HepG2 (cell line): ENCODE results near the gene UBFD1. TPM values are rescaled to one million over a fixed set of nuclear protein-coding genes. Genes with fewer than 3 reads are reported as not detected.

Experiments used
- ATAC-seq: fragments of 200-7000 bp; cut with Tn5 transposase; 3 replicates; pipeline ENCODE4 v1.9.1; 2020; ENCODE audit warnings: mild to moderate bottlenecking, moderate library complexity
- BruUV-seq: library from RNA; stranded (reverse); fragments of 400-500 nt; replicated peaks from 2 replicates; lab custom pipeline; 2021; lab: Mats Ljungman, UMichigan
- CTCF ChIA-PET: fragments of 300-600 bp; formaldehyde crosslinking; extraction: SDS; loops from one replicate; lab custom pipeline; 2021; ENCODE audit warnings: low total read pairs, inconsistent platforms, low intra/inter-chr PET ratio; lab: Yijun Ruan, JAX
- POLR2A ChIA-PET: fragments of 350-600 bp; sonication (Branson Sonifier 250); formaldehyde crosslinking; loops from one replicate; lab custom pipeline; 2020; ENCODE audit warnings: antibody characterized with exemption, inconsistent platforms; lab: Yijun Ruan, JAX
- DNase-seq: peaks from one replicate; pipeline ENCODE4 v3.0.0-alpha.2; 2015; ENCODE audit warnings: low spot score
- FAIRE-seq: peaks from 3 replicates; lab custom pipeline; 2011; peaks lifted over from hg19 to GRCh38; lab: Jason Lieb, UNC
- H2AFZ ChIP-seq: one replicate; pipeline ENCODE4 v1.6.1; 2011; ENCODE audit warnings: low read length, inconsistent platforms
- H3K27ac ChIP-seq: fragments of 300-600 bp; 3 replicates; pipeline ENCODE4 v1.8.0; 2011; ENCODE audit warnings: mixed run types, mild to moderate bottlenecking, mixed read lengths, low read length, inconsistent platforms; ENCODE audit not compliant: insufficient read depth; ENCODE audit errors: extremely low read length
- H3K27me3 ChIP-seq, 2 experiments: fragments of 200-600 bp in 1 of 2; 2 replicates in 1 of 2; 3 replicates in 1 of 2; pipeline versions ENCODE4 v1.6.0 to v1.8.0; 2011; ENCODE audit warnings: low read length in 2 of 2, mild to moderate bottlenecking in 2 of 2, moderate library complexity in 2 of 2, inconsistent platforms in 1 of 2; ENCODE audit not compliant: insufficient read depth in 2 of 2, control insufficient read depth in 1 of 2
- H3K36me3 ChIP-seq, 2 experiments: fragments of 200-600 bp in 1 of 2; replicated peaks in 1 of 2; 2 replicates in 1 of 2; 3 replicates in 1 of 2; pipeline versions ENCODE4 v1.5.1 to v1.8.0; 2011; ENCODE audit warnings: low read length in 2 of 2, inconsistent platforms in 1 of 2; ENCODE audit not compliant: insufficient read depth in 2 of 2, control insufficient read depth in 1 of 2
- H3K4me1 ChIP-seq: 2 replicates; pipeline ENCODE4 v1.5.1; 2012; ENCODE audit warnings: low read length, inconsistent platforms; ENCODE audit not compliant: insufficient read depth
- H3K4me2 ChIP-seq: 2 replicates; pipeline ENCODE4 v1.6.0; 2011; ENCODE audit warnings: low read depth, low read length, inconsistent platforms
- H3K4me3 ChIP-seq, 3 experiments: fragments of 200-600 bp in 1 of 3; sonication (generic), shearing (Covaris generic) in 1 of 3; replicated peaks in 1 of 3; 2 replicates each; pipeline ENCODE4 v1.5.1; 2011 to 2016; ENCODE audit warnings: low read length in 3 of 3, inconsistent platforms in 2 of 3, low read depth in 2 of 3, mild to moderate bottlenecking in 2 of 3, control low read depth in 1 of 3, mixed read lengths in 1 of 3; ENCODE audit not compliant: insufficient read depth in 1 of 3
- H3K79me2 ChIP-seq: one replicate; pipeline ENCODE4 v1.6.1; 2011; ENCODE audit warnings: low read length, inconsistent platforms; ENCODE audit not compliant: insufficient read depth
- H3K9ac ChIP-seq: 2 replicates; pipeline ENCODE4 v1.6.0; 2011; ENCODE audit warnings: mild to moderate bottlenecking, low read depth, low read length, inconsistent platforms; ENCODE audit not compliant: insufficient read depth
- H3K9me3 ChIP-seq: 2 replicates; pipeline ENCODE4 v1.5.1; 2012; ENCODE audit warnings: mild to moderate bottlenecking, low read length
- H4K20me1 ChIP-seq: 2 replicates; pipeline ENCODE4 v1.6.0; 2011; ENCODE audit warnings: inconsistent platforms, mild to moderate bottlenecking, low read length, moderate library complexity; ENCODE audit not compliant: insufficient read depth
- ARID3A ChIP-seq: IDR thresholded peaks from 2 replicates; pipeline ENCODE4 v1.6.1; 2012; ENCODE audit warnings: low read depth, low read length, improper control_type of control experiment
- ATF4 ChIP-seq, 2 experiments: fragments of 450-650 bp in 1 of 2; sonication (generic) in 1 of 2; formaldehyde crosslinking; IDR thresholded peaks; 2 replicates each; pipeline versions ENCODE4 v1.5.0 to v1.8.0; 2020 to 2022; ENCODE audit warnings: mild to moderate bottlenecking in 1 of 2, missing genetic modification reagents in 1 of 2
- CEBPB ChIP-seq: IDR thresholded peaks from 2 replicates; pipeline ENCODE4 v1.6.1; 2011; ENCODE audit warnings: low read depth, low read length, improper control_type of control experiment, borderline replicate concordance
- CREB1 ChIP-seq, 2 experiments: fragments of 450-650 bp in 1 of 2; IDR thresholded peaks; 2 replicates each; pipeline ENCODE4 v1.6.1; 2016 to 2017; ENCODE audit warnings: control low read depth in 1 of 2, mild to moderate bottlenecking in 1 of 2, missing compliant biosample characterization in 1 of 2, missing genetic modification characterization in 1 of 2
- DNMT1 ChIP-seq: sonication (generic); formaldehyde crosslinking; IDR thresholded peaks from 2 replicates; pipeline ENCODE4 v1.5.1; 2020; ENCODE audit warnings: mild to moderate bottlenecking, missing genetic modification reagents
- EHMT2 ChIP-seq: fragments of 200-600 bp; sonication (generic); IDR thresholded peaks from 2 replicates; pipeline ENCODE4 v1.7.0; 2017; ENCODE audit warnings: antibody characterized with exemption, low read depth, low read length, borderline replicate concordance
- EZH2 ChIP-seq: conservative IDR thresholded peaks from 2 replicates; pipeline ENCODE4 v1.6.1; 2012; ENCODE audit warnings: mild to moderate bottlenecking, low read depth, low read length, moderate library complexity
- FOSL2 ChIP-seq: sonication (generic); formaldehyde crosslinking; IDR thresholded peaks from 2 replicates; pipeline ENCODE4 v1.4.0; 2020; ENCODE audit warnings: missing genetic modification reagents
- GABPB1 ChIP-seq: IDR thresholded peaks from 2 replicates; pipeline ENCODE4 v1.6.1; 2016; ENCODE audit warnings: mild to moderate bottlenecking, missing genetic modification reagents, moderate library complexity, missing compliant biosample characterization
- HNF4A ChIP-seq: sonication (generic); formaldehyde crosslinking; IDR thresholded peaks from 2 replicates; pipeline ENCODE4 v1.4.0; 2020; ENCODE audit warnings: missing genetic modification reagents
- KDM1A ChIP-seq: IDR thresholded peaks from 2 replicates; pipeline ENCODE4 v1.6.1; 2016; ENCODE audit warnings: missing compliant biosample characterization
- KLF16 ChIP-seq, 2 experiments: sonication (generic) in 1 of 2; formaldehyde crosslinking in 1 of 2; IDR thresholded peaks; 2 replicates each; pipeline versions ENCODE4 v1.6.1 to v1.8.0; 2016 to 2023; ENCODE audit warnings: missing genetic modification reagents in 2 of 2, missing compliant biosample characterization in 1 of 2
- MED8 ChIP-seq: sonication (generic); formaldehyde crosslinking; IDR thresholded peaks from 2 replicates; pipeline ENCODE4 v1.8.1; 2023; ENCODE audit warnings: mild to moderate bottlenecking, missing genetic modification reagents; ENCODE audit not compliant: insufficient replicate concordance
- NR2F6 ChIP-seq, 2 experiments: IDR thresholded peaks; 2 replicates each; pipeline ENCODE4 v1.6.1; 2016; ENCODE audit warnings: antibody characterized with exemption in 1 of 2, mild to moderate bottlenecking in 1 of 2
- PAXIP1 ChIP-seq: sonication (generic); formaldehyde crosslinking; conservative IDR thresholded peaks from 2 replicates; pipeline ENCODE4 v1.4.0; 2020; ENCODE audit warnings: mild to moderate bottlenecking, missing genetic modification reagents, moderate library complexity
- ZNF138 ChIP-seq: sonication (generic); formaldehyde crosslinking; IDR thresholded peaks from 2 replicates; pipeline ENCODE4 v1.5.0; 2020; ENCODE audit warnings: mild to moderate bottlenecking, low read depth, missing genetic modification reagents
- ZNF629 ChIP-seq: sonication (generic); formaldehyde crosslinking; conservative IDR thresholded peaks from 2 replicates; pipeline ENCODE4 v1.5.0; 2020; ENCODE audit warnings: missing genetic modification reagents
- WGBS: methylation state at CpG from one replicate; pipeline ENCODE4 v1.1.6; 2017; ENCODE audit warnings: low lambda C conversion rate; 5-methylcytosine and 5-hydroxymethylcytosine counted together
- in situ Hi-C: cut with HindIII; loops from 2 replicates; pipeline ENCODE4 v1.10.0; 2017; ENCODE audit warnings: low pct_unique_long_range_greater_than_20kb; ENCODE audit not compliant: extremely low pct_ligation_motif_present
- intact Hi-C: fragments of 100-400 bp; cut with micrococcal nuclease; formaldehyde crosslinking; loops from one replicate; pipeline ENCODE4 v1.10.0; 2022; ENCODE audit not compliant: unreplicated experiment
- polyA plus RNA-seq, 8 experiments: library from polyadenylated mRNA; depleted of rRNA in 3 of 8; stranded (reverse) in 7 of 8; unstranded in 1 of 8; fragments of >200 nt; fragmentation: Illumina TruSeq in 4 of 8; extraction: Trizol in 4 of 8; gene quantifications; 2 replicates each; pipeline versions ENCODE4 v1.2.1 to v1.2.3, GENCODE V29; 2011 to 2016; ENCODE audit warnings: low read depth in 4 of 8, missing spikeins in 1 of 8, mixed read lengths in 1 of 8; ENCODE audit not compliant: insufficient read depth in 1 of 8
- total RNA-seq, 5 experiments: library from RNA; depleted of rRNA; stranded (reverse); fragments of >200 nt; fragmentation: Illumina TruSeq; extraction: Trizol; gene quantifications; 2 replicates each; pipeline ENCODE4 v1.2.3, GENCODE V29; 2016; ENCODE audit warnings: low read depth in 1 of 5

UBFD1 gene
- total and polyA plus RNA-seq, 2 of the 13 experiments (the other 11 are each of a cell fraction or from before 2014, with no cell fraction given) = 100 to 111 TPM

- TF ChIP-seq PAXIP1 (CRISPR knock-in tag) (no peak), MED8 (CRISPR knock-in tag) (no peak), DNMT1 (CRISPR knock-in tag) (no peak), NR2F6 (IDR thresholded peaks at IDR 0.05) (no peak), NR2F6 (CRISPR knock-in tag; IDR thresholded peaks at IDR 0.05) (no peak), EHMT2 (no peak), ZNF138 (CRISPR knock-in tag) (no peak), EZH2 (no peak)
Measured at GRCh38 chr16:23535901-23536300, 21.6 kb upstream of the UBFD1 start (continued).

- Histone ChIP-seq H3K27me3 (no peaks in the 10 kb centered on the region), H3K79me2 (peaks cover 4% of the 10 kb centered on the region), H3K9ac (no peak overlapping the region), H2AFZ (no peak overlapping the region), H3K4me3 (no peak overlapping the region), H3K9me3 (no peaks in the 10 kb centered on the region), H3K4me1 (peaks cover 47% of the 10 kb centered on the region), H3K4me2 (no peak overlapping the region), H3K36me3 (peaks cover 40 to 58% of the 10 kb centered on the region in 2 experiments), H3K27ac (peak overlapping the region; percentile 91), H4K20me1 (no peaks in the 10 kb centered on the region)
- DNase-seq (peak; percentile 83), ATAC-seq (peak; percentile 44), FAIRE-seq (no peak)
- intact Hi-C loops = no loop called here
- BruUV-seq = no TSS peak
- ChIA-PET CTCF (no interaction called here), POLR2A (interaction anchor here (0.6 to 5.5 kb wide), 7 partner anchors 10 to 1163 kb away, joined by 3 to 64 read pairs (median 14); partner anchors contain the start of genes DCTN5, EARS2, NDUFAB1 and PALB2)
- 36% methylated on average over 3 of the region's 3 CpGs for WGBS
- in situ Hi-C loops = no loop called here
- TF ChIP-seq HNF4A (CRISPR knock-in tag) (peak; percentile 59), ATF4 (CRISPR knock-in tag; IDR thresholded peaks at IDR 0.05) (peak in 1 of 2 experiments; percentile 64; a peak in 2 of 4 replicates), CEBPB (peak; percentile 94), KLF16 (CRISPR knock-in tag; IDR thresholded peaks at IDR 0.05) (peak in 1 of 2 experiments; percentile 52; a peak in 1 of 4 replicates), FOSL2 (CRISPR knock-in tag) (peak; percentile 82), CREB1 (IDR thresholded peaks at IDR 0.05) (no peak), CREB1 (CRISPR knock-in tag; IDR thresholded peaks at IDR 0.05) (no peak), ARID3A (peak; percentile 62; the same call in 1 of the 2 replicates), KDM1A (CRISPR knock-in tag) (0 out of 2 replicates have a peak, but pooled peaks have one; percentile 23), ZNF629 (CRISPR knock-in tag) (0 out of 2 replicates have a peak, but pooled peaks have one; percentile 29), GABPB1 (peak; percentile 64)
Measured at GRCh38 chr16:23537390-23537789, 20.1 kb upstream of the UBFD1 start.
